Epithelial cell of esophagus (primary cell): Measurements from ENCODE around the gene AP2A2.
"Not testable (repeated sequence)": the region's sequence is repeated elsewhere in the genome, so short reads cannot be mapped to it uniquely, and the experiment has no call there.

Source experiments
- DNase-seq: peaks from one replicate; pipeline ENCODE4 v3.0.0; 2010; ENCODE audit warnings: low read depth
- H3K4me3 ChIP-seq: 2 replicates; pipeline ENCODE4 v1.5.1; 2011; ENCODE audit warnings: mild to moderate bottlenecking, low read length, control low read depth
- CTCF ChIP-seq: IDR thresholded peaks from 2 replicates; pipeline ENCODE4 v1.5.1; 2011; ENCODE audit warnings: low read depth, mild to moderate bottlenecking, low read length, control low read depth, inconsistent platforms; ENCODE audit not compliant: insufficient read depth; ENCODE audit errors: missing control alignments

Gene AP2A2

GRCh38 chr11:971731-972365, 46.2 kb downstream of the AP2A2 start:
- H3K4me3 ChIP-seq: no peak overlapping the region
- no peak for DNase-seq
- no peak for TF ChIP-seq CTCF

GRCh38 chr11:972523-973211, 47.0 kb downstream of the AP2A2 start:
- TF ChIP-seq CTCF: no peak
- DNase-seq: no peak

GRCh38 chr11:973237-973636, 47.6 kb downstream of the AP2A2 start:
- DNase-seq: no peak
- H3K4me3 ChIP-seq: no peak overlapping the region
- no peak for TF ChIP-seq CTCF

More at GRCh38 chr11:972523-973211, 47.0 kb downstream of the AP2A2 start:
- no peak overlapping the region for H3K4me3 ChIP-seq

GRCh38 chr11:975376-975775, 49.7 kb downstream of the AP2A2 start:
- DNase-seq, H3K4me3 ChIP-seq: not testable (repeated sequence)

- H3K4me3 ChIP-seq: no peak overlapping the region
- peak; percentile 50 for TF ChIP-seq CTCF
- DNase-seq: peak; percentile 36
Measured at GRCh38 chr11:975827-976226, 50.2 kb downstream of the AP2A2 start.

- no peak overlapping the region for H3K4me3 ChIP-seq
- no peak for DNase-seq
- no peak for TF ChIP-seq CTCF
Measured at GRCh38 chr11:976431-977160, 50.9 kb downstream of the AP2A2 start.
